ENCODE data around the gene SORL1. TPM values are rescaled to one million over a fixed set of nuclear protein-coding genes. Genes with fewer than 3 reads are reported as not detected.

SORL1 gene
- total RNA-seq, 4 donors from 2014 or later: 7.3 to 18.8 (median 12.3) TPM

DNA sequence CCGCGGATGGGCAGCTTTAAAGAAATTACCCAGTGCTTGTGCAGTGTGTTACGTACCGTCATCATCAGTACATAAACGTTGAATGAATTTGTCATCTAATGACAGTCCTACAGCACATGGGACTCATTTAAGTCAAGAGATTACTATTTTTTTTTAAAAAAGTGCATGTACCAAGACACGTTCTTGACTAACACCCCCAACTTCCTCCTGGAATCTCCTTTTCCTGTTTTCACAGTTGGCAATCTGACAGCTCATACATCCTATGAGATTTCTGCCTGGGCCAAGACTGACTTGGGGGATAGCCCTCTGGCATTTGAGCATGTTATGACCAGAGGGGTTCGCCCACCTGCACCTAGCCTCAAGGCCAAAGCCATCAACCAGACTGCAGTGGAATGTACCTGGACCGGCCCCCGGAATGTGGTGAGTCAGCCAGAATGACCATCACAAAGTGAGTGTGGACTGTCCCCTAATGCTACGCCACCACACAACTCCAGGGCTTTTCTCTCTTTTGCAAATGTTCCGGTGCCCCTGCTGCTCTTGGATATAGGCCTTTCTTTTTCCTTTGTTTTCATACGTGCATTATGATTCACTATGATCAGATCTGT is 162.6 kb downstream of the SORL1 start:
- WGBS, 2 donors: 81 to 85% methylated on average over 12 of the region's 12 CpGs
- Histone ChIP-seq H3K4me1 (no peaks in the 10 kb centered on the region), H3K27ac (no peak overlapping the region), H3K9me3 (no peaks in the 10 kb centered on the region), H3K36me3 (peaks cover 0 to 7% (median under 1%) of the 10 kb centered on the region in 3 donors), H3K27me3 (no peaks in the 10 kb centered on the region), H3K4me3 (no peak overlapping the region)
- no peak for DNase-seq (ENCODE audit: low spot score in 2 of 2)
- TF ChIP-seq EP300 (IDR thresholded peaks at IDR 0.05) (no peak), CTCF (IDR thresholded peaks at IDR 0.05) (no peak), POLR2A (IDR thresholded peaks at IDR 0.05) (no peak)

GRCh38 chr11:121615501-121615900 is 163.4 kb downstream of the SORL1 start:
- WGBS, 2 donors: 85 to 91% methylated on average over 3 of the region's 3 CpGs
- Histone ChIP-seq H3K27me3 (no peaks in the 10 kb centered on the region), H3K9me3 (no peaks in the 10 kb centered on the region), H3K4me3 (no peak overlapping the region), H3K27ac (no peak overlapping the region), H3K4me1 (no peaks in the 10 kb centered on the region), H3K36me3 (peaks cover 0 to 7% (median 7%) of the 10 kb centered on the region in 3 donors)
- no peak for TF ChIP-seq EP300 (IDR thresholded peaks at IDR 0.05)
- TF ChIP-seq POLR2A (IDR thresholded peaks at IDR 0.05): no peak
- TF ChIP-seq CTCF (IDR thresholded peaks at IDR 0.05): no peak
- no peak for DNase-seq (ENCODE audit: low spot score in 2 of 2)

- Histone ChIP-seq H3K27me3 (no peaks in the 10 kb centered on the region), H3K36me3 (peaks cover 0 to 11% (median 7%) of the 10 kb centered on the region in 3 donors), H3K4me3 (no peak overlapping the region), H3K9me3 (no peaks in the 10 kb centered on the region), H3K4me1 (no peaks in the 10 kb centered on the region), H3K27ac (no peak overlapping the region)
- TF ChIP-seq CTCF (IDR thresholded peaks at IDR 0.05) (no peak), POLR2A (IDR thresholded peaks at IDR 0.05) (no peak), EP300 (IDR thresholded peaks at IDR 0.05) (no peak)
- 59 to 60% methylated on average over 8 of the region's 8 CpGs for WGBS, 2 donors
- no peak for DNase-seq (ENCODE audit: low spot score in 2 of 2)
These were observed 166.4 kb downstream of the SORL1 start for GRCh38 chr11:121618516-121618915.

DNA sequence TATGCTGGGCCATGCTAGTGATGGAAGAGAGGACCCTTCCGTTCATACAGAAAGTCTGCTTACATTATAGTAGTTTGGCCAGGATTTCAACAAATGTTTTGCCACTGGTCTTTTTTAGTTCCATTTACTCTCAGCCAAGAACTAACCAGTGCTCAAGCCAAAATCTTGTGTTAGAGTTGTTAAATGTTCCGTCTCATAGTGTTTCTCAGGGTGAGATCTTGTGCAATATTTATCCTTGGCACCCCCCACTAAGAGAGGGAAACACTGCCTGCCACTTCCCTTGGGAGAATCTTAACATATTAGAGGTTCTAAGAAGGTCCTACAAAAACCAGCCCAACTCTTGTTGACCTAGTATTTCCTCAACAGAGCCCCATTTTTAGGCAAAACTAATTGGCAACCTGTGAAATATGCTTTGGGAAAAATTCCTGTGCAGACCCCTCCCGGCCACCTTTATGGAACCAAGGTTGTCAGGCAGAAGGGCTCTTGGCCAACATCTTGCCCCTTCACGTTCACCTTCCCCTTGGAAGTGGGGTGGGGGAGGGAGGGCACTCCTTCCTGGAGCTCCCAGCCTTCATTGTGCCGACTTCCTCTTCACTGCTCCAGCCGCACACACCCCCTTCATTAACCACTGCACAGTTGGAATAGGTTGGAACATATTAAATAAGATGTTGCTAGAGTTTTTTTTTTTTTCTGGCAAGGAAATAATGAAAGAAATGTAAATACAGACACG is 173.8 kb downstream of the SORL1 start:
- TF ChIP-seq CTCF (IDR thresholded peaks at IDR 0.05) (no peak), POLR2A (IDR thresholded peaks at IDR 0.05) (no peak), EP300 (IDR thresholded peaks at IDR 0.05) (peak in 1 of 2 donors; percentile 67)
- DNase-seq (ENCODE audit: low spot score in 2 of 2): peak in 1 of 2 donors; percentile 48
- Histone ChIP-seq H3K9me3 (no peaks in the 10 kb centered on the region), H3K4me3 (no peak overlapping the region), H3K4me1 (peaks cover 0 to 14% (median 0%) of the 10 kb centered on the region in 4 donors), H3K27ac (no peak overlapping the region), H3K36me3 (peaks cover 0 to 4% (median 0%) of the 10 kb centered on the region in 3 donors), H3K27me3 (no peaks in the 10 kb centered on the region)
- WGBS, 2 donors: 54% methylated on average over 7 of the region's 7 CpGs

DNA sequence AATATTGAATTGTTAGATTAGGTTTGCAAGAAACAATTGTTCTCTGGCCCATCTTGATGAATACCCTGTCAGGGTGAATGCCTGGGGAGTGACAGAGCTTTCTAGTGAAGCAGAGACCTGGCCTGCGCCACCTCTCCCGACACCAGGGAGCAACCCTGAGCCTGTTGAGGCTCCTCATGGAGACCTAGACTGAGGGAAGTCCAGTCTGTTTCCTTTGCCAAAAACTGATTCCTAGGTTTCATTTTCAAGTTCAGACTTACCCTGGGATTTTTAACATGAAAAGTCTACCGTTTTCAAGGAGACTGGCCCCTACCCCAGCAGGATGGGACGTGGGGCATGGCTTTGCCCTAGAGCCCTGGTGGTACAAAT is 174.4 kb downstream of the SORL1 start:
- WGBS, 2 donors: 70 to 77% methylated on average over 4 of the region's 4 CpGs
- Histone ChIP-seq H3K27ac (no peak overlapping the region), H3K36me3 (peaks cover 0 to 4% (median 0%) of the 10 kb centered on the region in 3 donors), H3K9me3 (no peaks in the 10 kb centered on the region), H3K4me1 (peaks cover 0 to 14% (median 0%) of the 10 kb centered on the region in 4 donors), H3K4me3 (no peak overlapping the region), H3K27me3 (no peaks in the 10 kb centered on the region)
- no peak for DNase-seq (ENCODE audit: low spot score in 2 of 2)
- TF ChIP-seq POLR2A (IDR thresholded peaks at IDR 0.05) (no peak), EP300 (IDR thresholded peaks at IDR 0.05) (no peak), CTCF (IDR thresholded peaks at IDR 0.05) (no peak)
